ENCODE data around the gene SVBP. TPM values are rescaled to one million over a fixed set of nuclear protein-coding genes. Genes with fewer than 3 reads are reported as not detected.
A peak's percentile ranks its signal among the peaks of the same experiment; 100 is the strongest.

SVBP gene
- total RNA-seq, 2 donors from 2014 or later = 14.0 to 22.9 TPM

DNA sequence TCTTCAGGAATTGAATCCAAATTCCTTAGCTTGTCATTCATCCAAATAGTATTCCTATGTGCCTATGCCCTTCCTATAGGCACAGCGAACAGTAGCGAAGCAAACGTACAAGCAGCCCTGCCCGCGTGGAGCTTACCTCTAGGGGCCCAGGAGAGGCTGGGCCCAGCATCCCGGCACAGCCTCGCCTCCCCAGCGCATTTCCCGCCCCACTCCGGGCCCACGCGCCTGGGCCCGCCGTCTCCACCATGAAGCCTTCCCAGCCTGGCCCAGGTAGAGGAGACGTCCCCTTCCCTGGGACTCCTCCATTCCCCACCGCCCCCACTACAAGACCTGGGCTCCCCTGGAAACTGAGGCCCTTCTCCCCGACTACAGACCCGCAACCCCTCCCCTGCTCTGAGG, 32.7 kb downstream of the SVBP start:
- intact Hi-C loops (cut with DNase I) = no loop called here

DNA sequence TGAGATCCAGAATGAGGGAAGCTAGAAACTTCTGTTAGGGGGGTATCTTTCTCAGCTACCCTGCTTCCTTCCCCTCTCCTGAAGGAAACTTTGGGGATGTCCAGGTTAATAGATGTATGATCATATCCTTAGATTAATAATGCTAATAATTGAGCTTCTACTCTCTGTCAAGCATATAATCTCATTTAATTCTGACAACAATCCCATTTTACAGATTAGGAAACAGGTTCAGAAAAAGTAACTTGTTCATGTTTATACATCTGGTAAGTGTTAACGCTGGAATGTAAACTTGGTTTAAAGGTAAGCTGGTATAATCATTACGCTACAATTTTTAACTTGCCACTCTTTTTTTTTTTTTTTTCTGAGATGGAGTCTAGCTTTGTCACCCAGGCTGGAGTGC, 34.1 kb downstream of the SVBP start:
- no peak overlapping the region for H3K9ac ChIP-seq (ENCODE audit: low read depth in 2 of 2, low read length in 2 of 2)
- no peaks in the 10 kb centered on the region for H3K36me3 ChIP-seq

More for the DNA sequence above, 32.7 kb downstream of the SVBP start:
- Histone ChIP-seq H3K27me3 (no peaks in the 10 kb centered on the region), H3K9ac (ENCODE audit: low read depth in 2 of 2, low read length in 2 of 2) (no peak overlapping the region), H3K36me3 (no peaks in the 10 kb centered on the region), H3K4me3 (no peak overlapping the region), H3K27ac (no peak overlapping the region), H3K9me3 (no peaks in the 10 kb centered on the region), H3K4me1 (no peaks in the 10 kb centered on the region)
- TF ChIP-seq, protein P1, sequence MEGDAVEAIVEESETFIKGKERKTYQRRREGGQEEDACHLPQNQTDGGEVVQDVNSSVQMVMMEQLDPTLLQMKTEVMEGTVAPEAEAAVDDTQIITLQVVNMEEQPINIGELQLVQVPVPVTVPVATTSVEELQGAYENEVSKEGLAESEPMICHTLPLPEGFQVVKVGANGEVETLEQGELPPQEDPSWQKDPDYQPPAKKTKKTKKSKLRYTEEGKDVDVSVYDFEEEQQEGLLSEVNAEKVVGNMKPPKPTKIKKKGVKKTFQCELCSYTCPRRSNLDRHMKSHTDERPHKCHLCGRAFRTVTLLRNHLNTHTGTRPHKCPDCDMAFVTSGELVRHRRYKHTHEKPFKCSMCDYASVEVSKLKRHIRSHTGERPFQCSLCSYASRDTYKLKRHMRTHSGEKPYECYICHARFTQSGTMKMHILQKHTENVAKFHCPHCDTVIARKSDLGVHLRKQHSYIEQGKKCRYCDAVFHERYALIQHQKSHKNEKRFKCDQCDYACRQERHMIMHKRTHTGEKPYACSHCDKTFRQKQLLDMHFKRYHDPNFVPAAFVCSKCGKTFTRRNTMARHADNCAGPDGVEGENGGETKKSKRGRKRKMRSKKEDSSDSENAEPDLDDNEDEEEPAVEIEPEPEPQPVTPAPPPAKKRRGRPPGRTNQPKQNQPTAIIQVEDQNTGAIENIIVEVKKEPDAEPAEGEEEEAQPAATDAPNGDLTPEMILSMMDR (IDR thresholded peaks at IDR 0.05) = no peak
- no peak for DNase-seq

DNA sequence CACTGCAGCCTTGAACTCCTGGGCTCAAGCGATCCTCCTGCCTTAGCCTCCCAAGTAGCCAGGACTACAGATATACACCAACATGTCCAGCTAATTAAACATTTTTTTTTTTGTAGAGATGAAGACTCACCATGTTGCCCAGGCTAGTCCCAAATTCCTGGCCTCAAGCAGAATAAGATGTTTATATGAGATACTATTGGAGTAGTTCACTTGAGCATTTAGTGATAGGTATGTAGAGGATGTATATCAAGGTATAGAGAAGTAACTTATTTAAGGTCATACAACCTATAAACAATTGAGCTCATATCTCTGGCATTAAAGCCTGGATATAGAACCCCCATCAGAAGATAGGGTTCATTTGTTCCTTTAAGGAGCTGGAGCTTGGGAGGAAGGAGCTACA, 37.0 kb downstream of the SVBP start:
- no peaks in the 10 kb centered on the region for H3K27me3 ChIP-seq
- no peaks in the 10 kb centered on the region for H3K9me3 ChIP-seq
- H3K36me3 ChIP-seq = peaks cover 3% of the 10 kb centered on the region
- H3K9ac ChIP-seq (ENCODE audit: low read depth in 2 of 2, low read length in 2 of 2) = no peak overlapping the region
- DNase-seq = no peak
- H3K4me1 ChIP-seq = no peaks in the 10 kb centered on the region
- H3K27ac ChIP-seq = no peak overlapping the region
- intact Hi-C loops (cut with DNase I) = no loop called here
- H3K4me3 ChIP-seq = no peak overlapping the region
- TF ChIP-seq, protein P1 (IDR thresholded peaks at IDR 0.05) = no peak

More for the DNA sequence above, 34.1 kb downstream of the SVBP start:
- TF ChIP-seq, protein P1 (IDR thresholded peaks at IDR 0.05) = no peak
- intact Hi-C loops (cut with DNase I) = no loop called here
- H3K4me1 ChIP-seq = no peaks in the 10 kb centered on the region
- no peak overlapping the region for H3K4me3 ChIP-seq
- no peaks in the 10 kb centered on the region for H3K9me3 ChIP-seq
- no peak overlapping the region for H3K27ac ChIP-seq
- no peak for DNase-seq
- no peaks in the 10 kb centered on the region for H3K27me3 ChIP-seq

DNA sequence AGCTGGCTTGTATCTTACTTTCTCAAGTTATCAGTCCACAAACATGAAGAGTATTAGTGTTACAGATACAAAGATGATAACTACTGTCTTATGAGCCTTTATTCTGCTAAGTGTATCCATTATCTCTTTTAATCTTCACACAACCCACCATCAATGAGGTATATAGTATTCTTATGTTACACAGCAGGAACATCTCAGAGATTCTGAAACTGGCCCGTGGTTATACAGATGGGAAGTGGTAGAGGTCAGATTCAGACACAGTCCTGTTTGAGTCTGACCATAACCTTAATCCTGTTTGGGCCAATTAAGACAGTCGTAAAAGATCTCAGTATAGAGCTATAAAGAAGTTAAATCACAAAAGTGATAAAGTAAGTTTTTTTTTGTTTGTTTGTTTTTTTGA, 37.5 kb downstream of the SVBP start:
- Histone ChIP-seq H3K36me3 (peaks cover 3% of the 10 kb centered on the region), H3K4me3 (no peak overlapping the region), H3K27me3 (no peaks in the 10 kb centered on the region), H3K27ac (no peak overlapping the region), H3K9me3 (no peaks in the 10 kb centered on the region), H3K4me1 (no peaks in the 10 kb centered on the region), H3K9ac (ENCODE audit: low read depth in 2 of 2, low read length in 2 of 2) (no peak overlapping the region)
- TF ChIP-seq, protein P1 (IDR thresholded peaks at IDR 0.05) = no peak
- no peak for DNase-seq
- intact Hi-C loops (cut with DNase I) = loop anchor here (5.0 kb wide), 1 partner anchor 293 kb away; no protein-coding TSS in a partner anchor

DNA sequence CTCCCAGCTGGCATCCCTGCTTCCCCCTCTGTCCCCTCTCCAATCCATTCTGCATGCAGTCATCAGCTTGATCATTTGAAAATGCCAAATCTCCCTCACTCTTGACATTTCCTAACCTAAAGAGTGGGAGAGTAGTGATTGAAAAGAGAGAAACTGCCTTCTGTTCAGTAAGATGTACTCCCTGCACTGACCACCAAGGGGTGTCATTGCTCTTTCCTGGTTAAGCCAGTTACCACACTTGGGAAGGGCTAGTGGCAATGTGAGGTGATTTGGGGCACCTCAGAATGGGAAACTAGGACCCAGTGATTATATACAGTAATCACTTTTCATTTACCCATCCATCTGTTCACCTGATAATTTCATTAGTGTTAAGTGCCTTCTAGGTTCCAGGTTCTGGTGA, 39.3 kb downstream of the SVBP start:
- peak; percentile 26 for DNase-seq
- H3K36me3 ChIP-seq = peaks cover 3% of the 10 kb centered on the region
- H3K4me3 ChIP-seq = no peak overlapping the region
- H3K27me3 ChIP-seq = no peaks in the 10 kb centered on the region
- no peaks in the 10 kb centered on the region for H3K4me1 ChIP-seq
- intact Hi-C loops (cut with DNase I) = loop anchor here (5.0 kb wide), 1 partner anchor 294 kb away; no protein-coding TSS in a partner anchor
- TF ChIP-seq, protein P1 (IDR thresholded peaks at IDR 0.05) = peak; percentile 48
- no peaks in the 10 kb centered on the region for H3K9me3 ChIP-seq
- no peak overlapping the region for H3K27ac ChIP-seq
- no peak overlapping the region for H3K9ac ChIP-seq (ENCODE audit: low read depth in 2 of 2, low read length in 2 of 2)

Measured in colonic mucosa (tissue), 4 donors.